HUES6 (cell line): ENCODE data around the gene ZNF407.

Experiments used
- H3K27ac ChIP-seq: 2 replicates; pipeline ENCODE4 v1.7.0; 2013; ENCODE audit warnings: low read depth, mild to moderate bottlenecking, low read length, inconsistent platforms
- H3K27me3 ChIP-seq: 2 replicates; pipeline ENCODE4 v1.6.1; 2013; ENCODE audit warnings: low read length; ENCODE audit not compliant: control insufficient read depth, insufficient read depth
- H3K36me3 ChIP-seq: 2 replicates; pipeline ENCODE4 v1.6.1; 2013; ENCODE audit warnings: low read length; ENCODE audit not compliant: control insufficient read depth, insufficient read depth
- H3K4me1 ChIP-seq: 2 replicates; pipeline ENCODE4 v1.6.1; 2013; ENCODE audit warnings: low read length; ENCODE audit not compliant: control insufficient read depth, insufficient read depth
- H3K4me3 ChIP-seq: 2 replicates; pipeline ENCODE4 v1.5.1; 2013; ENCODE audit warnings: low read depth, low read length
- H3K9ac ChIP-seq: one replicate; pipeline ENCODE4 v1.6.1; 2013; ENCODE audit warnings: mild to moderate bottlenecking, low read length
- H3K9me3 ChIP-seq: 2 replicates; pipeline ENCODE4 v1.6.1; 2013; ENCODE audit warnings: low read depth, low read length; ENCODE audit not compliant: control insufficient read depth, insufficient read depth

The ZNF407 gene

GRCh38 chr18:75112186-75113096 lies 514.8 kb downstream of the ZNF407 start:
- no peak overlapping the region for H3K4me3 ChIP-seq

GRCh38 chr18:75113455-75113854 lies 515.8 kb downstream of the ZNF407 start:
- Histone ChIP-seq H3K9me3 (no peaks in the 10 kb centered on the region), H3K36me3 (no peaks in the 10 kb centered on the region), H3K4me1 (no peaks in the 10 kb centered on the region), H3K27ac (no peak overlapping the region), H3K27me3 (no peaks in the 10 kb centered on the region), H3K4me3 (no peak overlapping the region), H3K9ac (no peak overlapping the region)

More at GRCh38 chr18:75112186-75113096, 514.8 kb downstream of the ZNF407 start:
- H3K27me3 ChIP-seq, result no peaks in the 10 kb centered on the region
- no peak overlapping the region for H3K27ac ChIP-seq
- H3K36me3 ChIP-seq, result no peaks in the 10 kb centered on the region
- H3K4me1 ChIP-seq, result no peaks in the 10 kb centered on the region
- no peaks in the 10 kb centered on the region for H3K9me3 ChIP-seq
- no peak overlapping the region for H3K9ac ChIP-seq

GRCh38 chr18:75114231-75114764 lies 516.6 kb downstream of the ZNF407 start:
- Histone ChIP-seq H3K4me3 (no peak overlapping the region), H3K4me1 (no peaks in the 10 kb centered on the region), H3K27me3 (no peaks in the 10 kb centered on the region), H3K36me3 (no peaks in the 10 kb centered on the region), H3K9me3 (no peaks in the 10 kb centered on the region), H3K9ac (no peak overlapping the region), H3K27ac (no peak overlapping the region)
